Activated CD8-positive, alpha-beta T cell treated with anti-CD3 and anti-CD28 coated beads for 36 hours (primary cell): ENCODE measurements around the gene ARIH2. TPM values are rescaled to one million over a fixed set of nuclear protein-coding genes. Genes with fewer than 3 reads are reported as not detected.

ENCODE experiments used
- ATAC-seq: fragments of 200-7000 bp; cut with Tn5 transposase; one replicate; pipeline ENCODE4 v1.10.0; 2021; ENCODE audit warnings: mild to moderate bottlenecking, moderate library complexity
- CTCF ChIA-PET: fragments of 350-600 bp; sonication (Branson Sonifier 250); formaldehyde crosslinking; loops from one replicate; lab custom pipeline; 2021; ENCODE audit warnings: antibody characterized with exemption; lab: Charles Lee
- POLR2A ChIA-PET: fragments of 350-600 bp; sonication (Branson Sonifier 250); formaldehyde crosslinking; loops from one replicate; lab custom pipeline; 2021; ENCODE audit warnings: antibody characterized with exemption; lab: Charles Lee
- DNase-seq: peaks from one replicate; pipeline ENCODE4 v3.0.0-alpha.2; 2020
- H3K27ac Mint-ChIP-seq: one replicate; pipeline ENCODE4 v1.8.0; 2021; ENCODE audit warnings: mild to moderate bottlenecking, mixed read lengths
- H3K27me3 Mint-ChIP-seq: one replicate; pipeline ENCODE4 v1.8.0; 2021; ENCODE audit warnings: mixed read lengths
- H3K36me3 Mint-ChIP-seq: one replicate; pipeline ENCODE4 v1.8.0; 2021; ENCODE audit warnings: low read depth, mixed read lengths
- H3K4me1 Mint-ChIP-seq: one replicate; pipeline ENCODE4 v1.8.0; 2021; ENCODE audit warnings: low read depth, mixed read lengths
- H3K4me3 Mint-ChIP-seq: one replicate; pipeline ENCODE4 v1.8.0; 2021; ENCODE audit warnings: mild to moderate bottlenecking, moderate library complexity, mixed read lengths
- H3K9me3 Mint-ChIP-seq: one replicate; pipeline ENCODE4 v1.8.0; 2021; ENCODE audit warnings: mixed read lengths
- CTCF ChIP-seq: fragments of 200-600 bp; IDR thresholded peaks from one replicate; pipeline ENCODE4 v1.8.0; 2022; ENCODE audit warnings: antibody characterized with exemption, mild to moderate bottlenecking
- intact Hi-C: fragments of 100-400 bp; cut with micrococcal nuclease; formaldehyde crosslinking; loops from one replicate; pipeline ENCODE4 v1.10.0; 2022
- total RNA-seq, 2 experiments: library from RNA; stranded (reverse); gene quantifications; one replicate each; pipeline ENCODE4 v1.2.3, GENCODE V29; 2021

Gene ARIH2
- total RNA-seq, result 100 to 1,000 TPM in 1 of 2 experiments, 10 to 100 TPM in 1; 98.2 to 115 TPM

- intact Hi-C loops, result no loop called here
- Mint-ChIP-seq H3K4me3 (peak within 1 kb of the TSS; percentile 90), H3K27me3 (no peaks in the 10 kb centered on the region), H3K9me3 (no peaks in the 10 kb centered on the region), H3K4me1 (peaks cover 26% of the 10 kb centered on the region), H3K27ac (peak within 1 kb of the TSS; percentile 99), H3K36me3 (peaks cover 17% of the 10 kb centered on the region)
- ChIA-PET CTCF (interaction anchor here (0.8 to 2.4 kb wide), 7 partner anchors 10 to 105 kb away, joined by 3 to 13 read pairs (median 4); partner anchors contain the start of gene SLC25A20), POLR2A (interaction anchor here (0.7 to 3.2 kb wide), 26 partner anchors 9 to 618 kb away, joined by 3 to 35 read pairs (median 4); partner anchors contain the start of genes CELSR3, IMPDH2, NDUFAF3 and NME6)
- peak; percentile 79 for ATAC-seq
- DNase-seq, result peak; percentile 93
- peak; percentile 39 for TF ChIP-seq CTCF
Observed at GRCh38 chr3:48918388-48919214, at the start of gene ARIH2. Gene ARIH2 (plus strand): TSS chr3:48918842. CDS start chr3:48927559, 8,717 bp downstream.

DNA sequence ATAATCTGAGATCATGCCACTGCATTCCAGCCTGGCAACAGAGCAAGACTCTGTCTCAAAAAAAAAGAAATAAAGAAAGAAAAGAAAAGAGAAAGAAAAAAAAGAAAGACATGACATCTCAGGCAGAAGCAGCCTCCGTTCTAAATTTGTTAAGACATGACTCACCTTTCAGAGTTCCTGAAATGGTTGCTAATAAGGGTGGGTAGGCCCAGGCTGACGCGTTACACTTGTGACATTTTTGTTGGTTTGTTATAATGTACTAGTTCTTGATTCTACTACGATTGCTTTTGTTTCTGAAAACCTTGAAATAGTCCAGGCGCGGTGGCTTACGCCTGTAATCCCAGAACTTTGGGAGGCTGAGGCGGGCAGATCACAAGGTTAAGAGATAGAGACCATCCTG lies 41.0 kb upstream of the ARIH2 start:
- Mint-ChIP-seq H3K36me3 (peaks cover 7% of the 10 kb centered on the region), H3K4me1 (no peaks in the 10 kb centered on the region), H3K27me3 (no peaks in the 10 kb centered on the region), H3K9me3 (no peaks in the 10 kb centered on the region), H3K27ac (no peak overlapping the region), H3K4me3 (no peak overlapping the region)
- no peak for TF ChIP-seq CTCF
- no peak for DNase-seq
- intact Hi-C loops, result no loop called here
- ChIA-PET POLR2A (no interaction called here), CTCF (no interaction called here)
- no peak for ATAC-seq

DNA sequence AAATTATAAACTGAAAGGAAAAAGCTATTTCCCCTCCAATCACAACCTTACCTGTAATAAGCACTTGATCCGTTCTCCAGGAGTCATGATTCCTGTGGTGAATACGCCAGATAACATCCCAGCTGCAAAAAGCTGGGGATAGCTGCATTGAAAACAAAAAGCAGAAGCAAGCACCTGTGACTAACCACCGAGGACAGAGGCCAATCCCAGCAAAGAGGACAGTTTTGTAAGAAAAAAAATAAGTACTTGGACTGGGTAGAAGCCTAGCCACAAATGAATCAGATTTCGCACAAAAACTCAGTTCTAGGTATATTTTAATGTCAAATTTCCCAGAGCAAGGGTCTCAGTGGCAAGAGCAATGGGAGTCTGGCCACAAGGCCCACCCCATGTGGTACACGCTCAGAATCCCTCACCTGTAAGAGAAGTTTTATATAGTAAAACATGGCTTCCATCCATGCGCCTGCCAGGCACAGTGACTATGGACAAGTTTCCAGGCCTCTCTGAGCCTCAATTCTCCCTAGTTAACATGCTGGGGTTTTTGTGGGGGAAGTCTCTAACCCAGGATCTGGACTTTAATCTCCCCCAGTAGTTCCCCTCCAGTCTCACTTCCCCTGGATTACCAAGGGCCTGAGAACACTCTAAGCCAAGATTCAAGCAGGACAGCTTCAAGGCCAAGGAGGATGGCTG lies 39.2 kb upstream of the ARIH2 start:
- H3K36me3 Mint-ChIP-seq, result peaks cover 10% of the 10 kb centered on the region
- intact Hi-C loops, result no loop called here
- CTCF ChIA-PET, result no interaction called here
- POLR2A ChIA-PET, result interaction anchor here (0.6 kb wide), 1 partner anchor 177 kb away, joined by 3 read pairs; no protein-coding TSS in a partner anchor
- TF ChIP-seq CTCF, result no peak
- DNase-seq (no peak), ATAC-seq (no peak)
- no peaks in the 10 kb centered on the region for H3K27me3 Mint-ChIP-seq
- no peaks in the 10 kb centered on the region for H3K9me3 Mint-ChIP-seq
- no peak overlapping the region for H3K27ac Mint-ChIP-seq
- no peaks in the 10 kb centered on the region for H3K4me1 Mint-ChIP-seq
- H3K4me3 Mint-ChIP-seq, result no peak overlapping the region

DNA sequence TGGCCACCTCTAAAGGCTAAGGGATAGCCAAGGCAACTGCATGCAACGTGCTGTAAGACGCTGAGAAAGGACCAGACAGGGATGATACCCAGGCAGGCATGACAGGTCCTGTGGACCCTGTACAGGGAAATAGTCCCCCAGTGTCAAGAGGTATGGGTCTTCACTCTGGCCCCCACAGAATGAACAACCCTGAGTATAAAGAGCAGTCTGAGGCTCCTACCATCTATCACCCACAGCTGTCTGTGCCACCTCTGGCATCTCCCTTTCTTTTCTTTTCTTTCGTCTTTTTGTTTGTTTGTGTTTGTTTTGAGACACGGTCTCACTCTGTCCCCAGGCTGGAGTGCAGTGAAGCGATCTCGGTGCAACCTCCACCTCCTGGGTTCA lies 38.7 kb upstream of the ARIH2 start:
- ATAC-seq, result no peak
- Mint-ChIP-seq H3K27me3 (no peaks in the 10 kb centered on the region), H3K4me1 (no peaks in the 10 kb centered on the region), H3K9me3 (no peaks in the 10 kb centered on the region), H3K36me3 (peaks cover 10% of the 10 kb centered on the region), H3K4me3 (no peak overlapping the region), H3K27ac (peak overlapping the region; percentile 36)
- POLR2A ChIA-PET, result no interaction called here
- no peak for DNase-seq
- intact Hi-C loops, result no loop called here
- CTCF ChIA-PET, result no interaction called here
- no peak for TF ChIP-seq CTCF
